Activated T-helper 9 cell treated with anti-CD3 and anti-CD28 coated beads, Interleukin-2, amount 50 U/mL, for 16 hours (primary cell): Measurements from ENCODE around the gene C1orf94.
"Not testable (repeated sequence)": the region's sequence is repeated elsewhere in the genome, so short reads cannot be mapped to it uniquely, and the experiment has no call there.

Experiments
- DNase-seq: peaks from one replicate; pipeline ENCODE4 v3.0.0-alpha.2; 2020; ENCODE audit warnings: low read depth

Gene C1orf94

GRCh38 chr1:34164771-34165391 lies 11.8 kb upstream of the C1orf94 start, which contains the start of gene CSMD2:
Gene CSMD2 (minus strand): TSS chr1:34165230. CDS start chr1:34165097, 133 bp downstream.
- DNase-seq, result no peak

- DNase-seq, result no peak
Measured at GRCh38 chr1:34165422-34165921, 11.2 kb upstream of the C1orf94 start.

- no peak for DNase-seq
Measured at GRCh38 chr1:34166191-34166624, 10.5 kb upstream of the C1orf94 start.

GRCh38 chr1:34166625-34167361 lies 9.9 kb upstream of the C1orf94 start:
- DNase-seq, result no peak

GRCh38 chr1:34167389-34167788 lies 9.3 kb upstream of the C1orf94 start:
- DNase-seq, result no peak

- no peak for DNase-seq
Measured at GRCh38 chr1:34175744-34176143, 963 bp upstream of the C1orf94 start.

GRCh38 chr1:34178072-34178471 lies 1.4 kb downstream of the C1orf94 start:
- DNase-seq, result no peak

GRCh38 chr1:34183381-34183780 lies 6.7 kb downstream of the C1orf94 start:
- DNase-seq, result not testable (repeated sequence)

- no peak for DNase-seq
Measured at GRCh38 chr1:34186741-34187494, 10.2 kb downstream of the C1orf94 start.

- DNase-seq, result no peak
Measured at GRCh38 chr1:34188418-34188817, 11.7 kb downstream of the C1orf94 start.

- no peak for DNase-seq
Measured at GRCh38 chr1:34188985-34189384, 12.3 kb downstream of the C1orf94 start.

- no peak for DNase-seq
Measured at GRCh38 chr1:34190692-34191091, 14.0 kb downstream of the C1orf94 start.

- no peak for DNase-seq
Measured at GRCh38 chr1:34192621-34193020, 15.9 kb downstream of the C1orf94 start.

GRCh38 chr1:34199927-34200326 lies 23.2 kb downstream of the C1orf94 start:
- DNase-seq, result no peak

- no peak for DNase-seq
Measured at GRCh38 chr1:34212673-34213072, 36.0 kb downstream of the C1orf94 start.

GRCh38 chr1:34213956-34214355 lies 37.2 kb downstream of the C1orf94 start:
- DNase-seq, result no peak

GRCh38 chr1:34231441-34231840 lies 54.7 kb downstream of the C1orf94 start:
- DNase-seq, result no peak

- DNase-seq, result no peak
Measured at GRCh38 chr1:34235594-34235993, 58.9 kb downstream of the C1orf94 start.

- DNase-seq, result no peak
Measured at GRCh38 chr1:34236089-34236488, 59.4 kb downstream of the C1orf94 start.

GRCh38 chr1:34237151-34237815 lies 60.6 kb downstream of the C1orf94 start:
- DNase-seq, result no peak

GRCh38 chr1:34245967-34246366 lies 69.3 kb downstream of the C1orf94 start:
- DNase-seq, result no peak

- no peak for DNase-seq
Measured at GRCh38 chr1:34250342-34250741, 73.6 kb downstream of the C1orf94 start.
